ENCODE data around the gene TNFAIP1. TPM values are rescaled to one million over a fixed set of nuclear protein-coding genes. Genes with fewer than 3 reads are reported as not detected.

Gene TNFAIP1
- total RNA-seq, 4 donors from 2014 or later: 51.5 to 81.3 (median 66.4) TPM

DNA sequence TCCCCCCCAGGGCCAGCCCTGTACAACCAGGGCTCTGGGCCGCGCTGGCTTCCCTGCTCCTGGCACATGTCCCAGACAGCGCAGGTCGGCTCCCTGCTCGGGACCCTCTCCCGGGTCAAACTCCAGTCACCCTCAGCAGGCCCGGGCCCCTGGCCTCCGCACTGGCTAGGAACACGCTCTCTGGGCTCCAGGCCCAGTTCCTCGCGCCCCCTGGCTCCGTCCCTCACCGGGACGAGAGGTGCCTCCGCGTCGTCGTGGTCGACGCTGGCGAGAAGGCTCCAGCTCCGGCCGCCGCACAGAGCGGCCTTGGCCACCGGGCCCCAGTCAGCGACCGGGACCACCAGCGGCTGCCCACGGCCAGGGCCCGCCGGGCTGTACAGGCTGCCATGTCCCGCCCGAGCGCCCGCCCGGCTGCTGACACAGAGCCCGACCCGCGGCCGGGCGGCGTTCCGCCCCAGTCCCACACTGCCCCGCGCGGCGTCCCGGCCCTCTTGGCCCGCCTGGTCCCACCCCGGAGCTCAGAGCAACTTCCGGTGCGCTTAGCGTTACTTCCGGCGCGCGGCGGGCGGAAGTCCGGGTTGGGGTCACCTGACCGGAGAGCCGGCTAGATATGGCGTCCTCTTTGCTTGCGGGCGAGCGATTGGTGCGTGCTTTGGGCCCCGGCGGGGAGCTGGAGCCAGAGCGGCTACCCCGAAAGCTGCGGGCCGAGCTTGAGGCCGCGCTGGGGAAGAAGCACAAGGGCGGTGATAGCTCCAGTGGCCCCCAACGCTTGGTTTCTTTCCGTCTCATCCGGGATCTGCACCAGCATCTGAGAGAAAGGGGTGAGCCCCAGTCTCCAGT lies 21.7 kb downstream of the TNFAIP1 start, which contains the start of gene POLDIP2:
POLDIP2 (minus strand) TSS at position 467 of the 840 bp plus-strand sequence; CDS start at position 388, 79 bp downstream.
- Histone ChIP-seq H3K4me1 (peaks cover 23% of the 10 kb centered on the region), H3K36me3 (peaks cover 61% of the 10 kb centered on the region), H3K9me3 (no peaks in the 10 kb centered on the region), H3K27ac (peak within 1 kb of the TSS; percentile 87), H3K27me3 (no peaks in the 10 kb centered on the region), H3K4me3 (peak within 1 kb of the TSS; percentile 89)
- DNase-seq (ENCODE audit: low spot score in 2 of 2): peak; percentile 96 to 97
- TF ChIP-seq POLR2A (IDR thresholded peaks at IDR 0.05) (peak; percentile 72 to 94), POLR2AphosphoS5 (IDR thresholded peaks at IDR 0.05) (peak in 2 of 3 donors; percentile 84 to 93), CTCF (IDR thresholded peaks at IDR 0.05) (no peak)
- WGBS: 0% methylated on average over 15 of the region's 80 CpGs

DNA sequence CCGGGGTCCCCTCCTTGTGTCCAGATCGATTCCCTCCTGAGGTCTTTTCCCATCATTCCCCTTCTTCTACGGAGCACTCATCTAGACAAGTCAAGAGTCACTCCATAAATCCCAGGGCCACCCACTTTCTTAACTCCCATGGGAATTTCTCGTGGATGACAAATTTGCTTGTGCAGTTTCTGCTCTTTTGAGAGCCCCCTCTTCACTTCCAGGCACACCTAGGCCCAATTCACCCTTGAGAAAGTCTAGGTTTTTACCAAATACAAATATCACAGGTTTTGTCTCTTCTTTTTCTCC lies 22.3 kb downstream of the TNFAIP1 start:
- H3K36me3 ChIP-seq: peaks cover 61% of the 10 kb centered on the region
- H3K4me3 ChIP-seq: peak overlapping the region; percentile 89
- H3K27ac ChIP-seq: peak overlapping the region; percentile 87
- WGBS: 6% methylated on average over 4 of the region's 4 CpGs
- no peaks in the 10 kb centered on the region for H3K9me3 ChIP-seq
- H3K4me1 ChIP-seq: peaks cover 23% of the 10 kb centered on the region
- H3K27me3 ChIP-seq: no peaks in the 10 kb centered on the region
- TF ChIP-seq EP300 (IDR thresholded peaks at IDR 0.05): no peak
- no peak for TF ChIP-seq POLR2AphosphoS5 (IDR thresholded peaks at IDR 0.05)
- no peak for TF ChIP-seq POLR2A (IDR thresholded peaks at IDR 0.05)
- no peak for TF ChIP-seq CTCF (IDR thresholded peaks at IDR 0.05)
- no peak for DNase-seq (ENCODE audit: low spot score in 2 of 2)

DNA sequence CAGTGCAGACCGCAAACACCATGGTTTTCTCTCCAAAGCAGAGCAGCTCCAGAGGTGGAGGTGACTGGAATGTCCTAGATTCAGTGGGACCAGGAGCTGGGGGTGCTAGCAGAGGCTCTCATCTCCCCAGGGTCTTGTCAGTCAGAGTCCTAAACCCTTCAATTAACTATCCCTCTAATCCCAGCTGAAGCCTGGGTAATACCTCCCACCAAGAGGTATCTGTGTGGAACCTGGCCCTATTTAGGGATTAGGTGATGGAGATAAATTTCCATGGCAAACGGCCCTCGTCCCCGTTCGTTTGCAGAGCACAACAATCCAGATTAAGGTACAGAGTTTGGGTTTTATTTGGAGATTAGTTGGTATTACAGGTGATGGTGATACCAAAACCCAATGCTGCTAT lies 27.6 kb downstream of the TNFAIP1 start:
- Histone ChIP-seq H3K4me3 (no peak overlapping the region), H3K27me3 (no peaks in the 10 kb centered on the region), H3K36me3 (peaks cover 60% of the 10 kb centered on the region), H3K9me3 (no peaks in the 10 kb centered on the region), H3K4me1 (peaks cover 4% of the 10 kb centered on the region), H3K27ac (no peak overlapping the region)
- TF ChIP-seq POLR2AphosphoS5 (IDR thresholded peaks at IDR 0.05) (no peak), CTCF (IDR thresholded peaks at IDR 0.05) (no peak), EP300 (IDR thresholded peaks at IDR 0.05) (no peak), POLR2A (IDR thresholded peaks at IDR 0.05) (no peak)
- 88% methylated on average over 5 of the region's 5 CpGs for WGBS
- no peak for DNase-seq (ENCODE audit: low spot score in 2 of 2)

DNA sequence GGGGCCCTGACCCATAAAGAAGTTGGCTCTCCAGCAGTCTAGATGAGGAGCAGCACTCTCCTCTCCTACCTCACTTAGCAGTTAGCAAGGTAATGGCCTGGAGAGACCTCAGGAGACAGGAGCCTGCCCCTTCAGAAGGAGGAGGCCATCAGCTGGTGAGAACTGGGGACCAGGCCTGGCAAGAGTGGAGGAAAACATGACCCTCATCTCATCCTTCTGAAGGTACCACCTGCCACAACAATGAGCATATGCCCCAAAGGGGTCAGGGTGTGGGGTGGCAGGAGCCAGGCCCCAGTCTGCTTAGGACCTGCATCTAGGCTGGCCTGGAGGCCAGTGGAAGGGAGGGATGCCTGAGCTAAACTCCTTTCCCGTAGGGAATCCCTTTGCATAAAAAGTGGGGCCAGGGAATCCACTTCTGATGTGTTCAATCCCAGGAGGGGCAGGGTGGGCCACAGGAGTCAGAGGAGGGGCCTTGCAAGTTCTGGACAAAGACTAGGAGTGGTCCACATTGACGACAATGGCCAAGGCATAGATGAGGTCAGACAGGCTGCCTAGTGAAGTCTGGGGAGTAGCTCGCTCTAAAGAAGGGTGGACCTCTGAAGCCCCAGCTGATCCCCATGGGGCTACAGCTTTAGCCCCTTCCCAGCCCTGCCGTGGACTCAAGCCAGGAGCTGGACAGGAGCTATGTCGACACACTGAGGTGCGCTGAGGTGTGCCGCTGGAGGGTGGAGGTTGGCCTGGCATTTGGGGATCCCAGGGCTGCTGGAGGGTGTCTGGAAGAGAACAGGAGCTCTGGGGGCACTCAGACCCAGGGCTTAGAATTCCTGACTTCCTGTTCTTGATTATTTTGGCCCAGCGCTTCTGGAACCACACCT lies 28.5 kb downstream of the TNFAIP1 start:
- peaks cover 60% of the 10 kb centered on the region for H3K36me3 ChIP-seq
- no peak overlapping the region for H3K27ac ChIP-seq
- H3K4me1 ChIP-seq: no peaks in the 10 kb centered on the region
- WGBS: 89% methylated on average over 6 of the region's 8 CpGs
- no peak for DNase-seq (ENCODE audit: low spot score in 2 of 2)
- no peak for TF ChIP-seq CTCF (IDR thresholded peaks at IDR 0.05)
- no peak for TF ChIP-seq EP300 (IDR thresholded peaks at IDR 0.05)
- TF ChIP-seq POLR2AphosphoS5 (IDR thresholded peaks at IDR 0.05): no peak
- no peak for TF ChIP-seq POLR2A (IDR thresholded peaks at IDR 0.05)
- no peaks in the 10 kb centered on the region for H3K27me3 ChIP-seq
- H3K4me3 ChIP-seq: no peak overlapping the region
- no peaks in the 10 kb centered on the region for H3K9me3 ChIP-seq
